OCI-LY3 (cell line): Measurements from ENCODE around the gene ACTR5.

Experiments used
- H2AFZ ChIP-seq: fragments of 200-600, 300-600 bp; shearing (Covaris generic); 2 replicates; pipeline ENCODE4 v1.6.0; 2014; ENCODE audit warnings: antibody characterized with exemption, low read depth, low read length
- H3K27ac ChIP-seq: fragments of 200-600, 300-600 bp; sonication (generic); 2 replicates; pipeline ENCODE4 v1.5.1; 2014; ENCODE audit warnings: mild to moderate bottlenecking, low read length, moderate library complexity, mixed read lengths
- H3K27me3 ChIP-seq: fragments of 200-600, 300-600 bp; sonication (generic); 2 replicates; pipeline ENCODE4 v1.6.1; 2014; ENCODE audit warnings: low read depth, low read length, mixed read lengths
- H3K36me3 ChIP-seq: fragments of 200-600, 300-600 bp; sonication (generic); replicated peaks from 2 replicates; pipeline ENCODE3; 2014; ENCODE audit warnings: low read depth, low read length, mixed read lengths
- H3K4me1 ChIP-seq: fragments of 300-600, 200-600 bp; sonication (generic); 2 replicates; pipeline ENCODE4 v1.6.1; 2014; ENCODE audit warnings: low read length, mixed read lengths
- H3K4me2 ChIP-seq: fragments of 200-600, 300-600 bp; sonication (generic); 2 replicates; pipeline ENCODE4 v1.6.1; 2014; ENCODE audit warnings: low read length, mixed read lengths
- H3K4me3 ChIP-seq: fragments of 300-600, 200-600 bp; sonication (generic); 2 replicates; pipeline ENCODE4 v1.5.1; 2014; ENCODE audit warnings: antibody characterized with exemption, mild to moderate bottlenecking, low read length, moderate library complexity
- H3K79me2 ChIP-seq: fragments of 300-600, 200-600 bp; shearing (Covaris generic); 2 replicates; pipeline ENCODE4 v1.6.1; 2014; ENCODE audit warnings: mild to moderate bottlenecking, low read length, mixed read lengths
- H3K9ac ChIP-seq: fragments of 300-600, 200-600 bp; shearing (Covaris generic); 2 replicates; pipeline ENCODE4 v1.6.0; 2014; ENCODE audit warnings: mild to moderate bottlenecking, low read length, moderate library complexity
- H3K9me3 ChIP-seq: fragments of 200-600, 300-600 bp; shearing (Covaris generic); 2 replicates; pipeline ENCODE4 v1.6.1; 2014; ENCODE audit warnings: low read length, mixed read lengths; ENCODE audit not compliant: insufficient read depth
- H4K20me1 ChIP-seq: fragments of 200-600, 300-600 bp; sonication (generic); 2 replicates; pipeline ENCODE4 v1.6.1; 2016; ENCODE audit warnings: low read length, mixed read lengths; ENCODE audit not compliant: insufficient read depth
- CTCF ChIP-seq: fragments of 200-600, 300-600 bp; sonication (generic); IDR thresholded peaks from 2 replicates; pipeline ENCODE4 v1.5.1; 2014; ENCODE audit warnings: antibody characterized with exemption, low read length, low read depth
- EZH2phosphoT487 ChIP-seq: fragments of 200-600 bp; shearing (Covaris generic); IDR thresholded peaks from 2 replicates; pipeline ENCODE4 v1.6.1; 2018; ENCODE audit warnings: antibody characterized with exemption, mixed run types, low read depth

Gene ACTR5

GRCh38 chr20:38804682-38805501 is 56.6 kb downstream of the ACTR5 start:
- peak overlapping the region; percentile 8; the same call in 1 of the 2 replicates for H2AFZ ChIP-seq
- H3K27ac ChIP-seq, result peak overlapping the region; percentile 82
- no peaks in the 10 kb centered on the region for H3K27me3 ChIP-seq
- peak overlapping the region; percentile 92 for H3K4me2 ChIP-seq
- no peaks in the 10 kb centered on the region for H3K9me3 ChIP-seq
- H4K20me1 ChIP-seq, result peaks cover 34% of the 10 kb centered on the region
- H3K9ac ChIP-seq, result peak overlapping the region; percentile 98
- TF ChIP-seq EZH2phosphoT487, result no peak
- peaks cover 31% of the 10 kb centered on the region for H3K36me3 ChIP-seq
- H3K4me1 ChIP-seq, result peaks cover 39% of the 10 kb centered on the region
- peak overlapping the region; percentile 85 for H3K4me3 ChIP-seq
- H3K79me2 ChIP-seq, result peaks cover 53% of the 10 kb centered on the region

GRCh38 chr20:38805502-38805957 is 57.3 kb downstream of the ACTR5 start, which contains the start of gene PPP1R16B:
PPP1R16B (plus strand) TSS chr20:38805697; CDS start chr20:38835926, 30,229 bp downstream.
- H3K4me3 ChIP-seq, result peak within 1 kb of the TSS; percentile 85

GRCh38 chr20:38805958-38806854 is 57.9 kb downstream of the ACTR5 start:
- Histone ChIP-seq H3K4me1 (peaks cover 52% of the 10 kb centered on the region), H3K27ac (peak overlapping the region; percentile 82), H3K79me2 (peaks cover 67% of the 10 kb centered on the region), H3K4me2 (peak overlapping the region; percentile 92), H3K9ac (peak overlapping the region; percentile 98), H2AFZ (no peak overlapping the region), H3K27me3 (no peaks in the 10 kb centered on the region), H3K4me3 (peak overlapping the region; percentile 85), H3K36me3 (peaks cover 45% of the 10 kb centered on the region), H3K9me3 (no peaks in the 10 kb centered on the region), H4K20me1 (peaks cover 47% of the 10 kb centered on the region)
- TF ChIP-seq EZH2phosphoT487 (no peak), CTCF (no peak; the same call in 1 of the 2 replicates)

More at GRCh38 chr20:38805502-38805957, 57.3 kb downstream of the ACTR5 start, which contains the start of gene PPP1R16B:
- peaks cover 60% of the 10 kb centered on the region for H3K79me2 ChIP-seq
- H3K27me3 ChIP-seq, result no peaks in the 10 kb centered on the region
- H2AFZ ChIP-seq, result peak within 1 kb of the TSS; percentile 8; the same call in 1 of the 2 replicates
- peak within 1 kb of the TSS; percentile 92 for H3K4me2 ChIP-seq
- peaks cover 45% of the 10 kb centered on the region for H3K4me1 ChIP-seq
- TF ChIP-seq EZH2phosphoT487 (no peak), CTCF (no peak)
- H4K20me1 ChIP-seq, result peaks cover 40% of the 10 kb centered on the region
- no peaks in the 10 kb centered on the region for H3K9me3 ChIP-seq
- H3K36me3 ChIP-seq, result peaks cover 38% of the 10 kb centered on the region
- peak within 1 kb of the TSS; percentile 98 for H3K9ac ChIP-seq
- H3K27ac ChIP-seq, result peak within 1 kb of the TSS; percentile 82

GRCh38 chr20:38806855-38807655 is 58.8 kb downstream of the ACTR5 start:
- H3K4me1 ChIP-seq, result peaks cover 60% of the 10 kb centered on the region
- peak overlapping the region; percentile 92 for H3K4me2 ChIP-seq
- H3K36me3 ChIP-seq, result peaks cover 53% of the 10 kb centered on the region
- peak overlapping the region; percentile 85 for H3K4me3 ChIP-seq
- no peak overlapping the region for H2AFZ ChIP-seq
- H3K27ac ChIP-seq, result peak overlapping the region; percentile 82
- H3K79me2 ChIP-seq, result peaks cover 75% of the 10 kb centered on the region
- H3K9me3 ChIP-seq, result no peaks in the 10 kb centered on the region
- TF ChIP-seq EZH2phosphoT487, result no peak
- TF ChIP-seq CTCF, result no peak
- peaks cover 56% of the 10 kb centered on the region for H4K20me1 ChIP-seq
- no peaks in the 10 kb centered on the region for H3K27me3 ChIP-seq
- peak overlapping the region; percentile 98 for H3K9ac ChIP-seq
